Glutamatergic neuron (in vitro differentiated cells): ENCODE data around the gene VEPH1. TPM values are rescaled to one million over a fixed set of nuclear protein-coding genes. Genes with fewer than 3 reads are reported as not detected.

ENCODE experiments used
- DNase-seq: peaks from one replicate; pipeline ENCODE4 v3.0.0; 2022
- H3K27ac Mint-ChIP-seq: one replicate; pipeline ENCODE4 v1.8.0; 2020; ENCODE audit warnings: mild to moderate bottlenecking, mixed read lengths, inconsistent platforms; ENCODE audit not compliant: unreplicated experiment
- H3K27me3 Mint-ChIP-seq: one replicate; pipeline ENCODE4 v1.8.0; 2020; ENCODE audit warnings: mild to moderate bottlenecking, moderate library complexity, mixed read lengths, inconsistent platforms; ENCODE audit not compliant: unreplicated experiment
- H3K36me3 Mint-ChIP-seq: one replicate; pipeline ENCODE4 v1.8.0; 2020; ENCODE audit warnings: mild to moderate bottlenecking, mixed read lengths, inconsistent platforms; ENCODE audit not compliant: unreplicated experiment
- H3K4me1 Mint-ChIP-seq: one replicate; pipeline ENCODE4 v1.8.0; 2020; ENCODE audit warnings: mild to moderate bottlenecking, low read depth, mixed read lengths, inconsistent platforms; ENCODE audit not compliant: unreplicated experiment
- H3K4me3 Mint-ChIP-seq: one replicate; pipeline ENCODE4 v1.8.0; 2020; ENCODE audit warnings: mild to moderate bottlenecking, mixed read lengths, inconsistent platforms; ENCODE audit not compliant: unreplicated experiment
- H3K9me3 Mint-ChIP-seq: one replicate; pipeline ENCODE4 v1.8.0; 2020; ENCODE audit warnings: mild to moderate bottlenecking, moderate library complexity, mixed read lengths, inconsistent platforms; ENCODE audit not compliant: unreplicated experiment
- total RNA-seq: library from RNA; stranded (reverse); fragmentation: NEBNext Ultra II Directional; extraction: Animal tissue kit (Norgen Biotek cat#: 25700); gene quantifications from one replicate; pipeline ENCODE4 v1.2.1, GENCODE V29; 2021; ENCODE audit not compliant: unreplicated experiment
- TF ChIP-seq, protein P1 (sequence below): fragments of 200-600 bp; sonication (generic); IDR thresholded peaks from one replicate; pipeline ENCODE4 v1.5.0; 2021; ENCODE audit not compliant: partially characterized antibody, unreplicated experiment

Gene VEPH1
- total RNA-seq, 1 donor from 2014 or later, result 9.3 TPM

DNA sequence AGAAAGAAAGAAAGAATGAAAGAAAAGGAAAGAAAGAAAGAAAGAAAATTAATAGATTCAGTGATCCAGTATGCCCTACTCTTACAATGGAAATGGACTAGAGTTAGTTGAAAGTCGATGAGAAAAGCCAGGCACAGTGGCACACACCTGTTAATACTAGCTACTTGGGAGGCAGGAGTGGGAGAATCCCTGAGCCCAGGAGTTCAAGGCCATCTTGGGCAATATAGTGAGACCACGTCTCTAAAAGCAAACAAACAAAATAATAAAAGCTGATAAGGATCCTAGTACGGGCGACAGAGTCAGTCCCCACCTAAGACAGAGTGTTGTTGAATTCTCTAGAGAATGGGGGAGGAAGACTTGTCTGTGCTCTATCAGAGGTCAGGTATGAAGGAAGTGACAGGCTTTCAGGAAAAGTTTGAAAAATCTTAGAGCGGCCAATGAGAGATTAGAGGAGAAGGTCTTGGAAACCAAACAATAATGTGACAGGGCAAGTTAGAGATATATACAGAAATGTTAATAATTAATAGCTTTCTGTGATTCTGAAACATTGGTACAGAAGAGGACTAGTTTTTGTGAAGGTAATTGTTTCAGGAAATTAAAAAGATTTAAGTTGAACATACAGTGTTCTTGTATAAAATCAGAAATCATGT lies 184.5 kb downstream of the VEPH1 start:
- no peak overlapping the region for H3K27ac Mint-ChIP-seq
- TF ChIP-seq, protein P1, sequence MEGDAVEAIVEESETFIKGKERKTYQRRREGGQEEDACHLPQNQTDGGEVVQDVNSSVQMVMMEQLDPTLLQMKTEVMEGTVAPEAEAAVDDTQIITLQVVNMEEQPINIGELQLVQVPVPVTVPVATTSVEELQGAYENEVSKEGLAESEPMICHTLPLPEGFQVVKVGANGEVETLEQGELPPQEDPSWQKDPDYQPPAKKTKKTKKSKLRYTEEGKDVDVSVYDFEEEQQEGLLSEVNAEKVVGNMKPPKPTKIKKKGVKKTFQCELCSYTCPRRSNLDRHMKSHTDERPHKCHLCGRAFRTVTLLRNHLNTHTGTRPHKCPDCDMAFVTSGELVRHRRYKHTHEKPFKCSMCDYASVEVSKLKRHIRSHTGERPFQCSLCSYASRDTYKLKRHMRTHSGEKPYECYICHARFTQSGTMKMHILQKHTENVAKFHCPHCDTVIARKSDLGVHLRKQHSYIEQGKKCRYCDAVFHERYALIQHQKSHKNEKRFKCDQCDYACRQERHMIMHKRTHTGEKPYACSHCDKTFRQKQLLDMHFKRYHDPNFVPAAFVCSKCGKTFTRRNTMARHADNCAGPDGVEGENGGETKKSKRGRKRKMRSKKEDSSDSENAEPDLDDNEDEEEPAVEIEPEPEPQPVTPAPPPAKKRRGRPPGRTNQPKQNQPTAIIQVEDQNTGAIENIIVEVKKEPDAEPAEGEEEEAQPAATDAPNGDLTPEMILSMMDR, result no peak

DNA sequence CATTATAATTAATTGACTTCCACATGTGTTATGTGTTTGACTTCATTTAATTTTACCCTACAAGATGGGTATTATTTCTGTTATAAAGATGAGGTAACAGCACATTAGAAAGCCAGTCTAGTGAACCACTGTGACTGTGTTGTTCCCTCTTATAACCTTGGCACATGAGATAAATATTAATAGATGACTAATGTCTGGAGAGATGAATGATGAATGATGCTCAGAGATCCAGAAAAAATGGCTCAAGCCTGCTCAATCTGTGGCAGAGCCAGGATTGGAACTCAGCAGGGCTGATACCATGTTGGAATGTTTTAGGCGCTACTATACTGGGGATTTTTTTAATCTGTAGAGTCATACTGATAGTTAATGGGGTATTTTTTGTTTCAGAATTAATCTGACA lies 185.3 kb downstream of the VEPH1 start:
- Mint-ChIP-seq H3K36me3 (no peaks in the 10 kb centered on the region), H3K27ac (no peak overlapping the region), H3K27me3 (no peaks in the 10 kb centered on the region)

More for the DNA sequence above, 184.5 kb downstream of the VEPH1 start:
- no peaks in the 10 kb centered on the region for H3K9me3 Mint-ChIP-seq
- no peak for DNase-seq
- no peaks in the 10 kb centered on the region for H3K36me3 Mint-ChIP-seq
- no peak overlapping the region for H3K4me3 Mint-ChIP-seq
- peaks cover 2% of the 10 kb centered on the region for H3K4me1 Mint-ChIP-seq
- H3K27me3 Mint-ChIP-seq, result no peaks in the 10 kb centered on the region

DNA sequence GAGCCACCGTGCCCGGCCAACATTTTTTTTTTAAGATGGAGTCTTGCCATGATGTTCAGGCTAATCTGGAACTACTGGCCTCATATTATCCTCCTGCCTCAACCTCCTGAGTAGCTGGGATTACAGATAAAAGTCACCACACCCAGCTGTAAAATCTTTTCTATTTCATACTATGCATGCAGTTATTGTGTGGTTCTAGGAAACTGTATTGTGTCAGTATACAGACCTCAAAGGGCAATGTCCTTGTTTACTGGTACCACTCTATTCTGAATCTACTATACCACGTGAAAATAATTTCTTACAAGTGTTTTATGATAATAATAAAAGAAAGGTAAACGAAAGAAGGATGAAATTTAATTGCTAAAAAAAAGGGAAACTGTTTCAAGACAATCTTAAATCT lies 190.0 kb downstream of the VEPH1 start:
- TF ChIP-seq, protein P1, result no peak
- Mint-ChIP-seq H3K4me1 (no peaks in the 10 kb centered on the region), H3K9me3 (no peaks in the 10 kb centered on the region), H3K4me3 (no peak overlapping the region), H3K27me3 (no peaks in the 10 kb centered on the region), H3K36me3 (no peaks in the 10 kb centered on the region), H3K27ac (no peak overlapping the region)
- DNase-seq, result no peak

More for the DNA sequence above, 185.3 kb downstream of the VEPH1 start:
- Mint-ChIP-seq H3K9me3 (no peaks in the 10 kb centered on the region), H3K4me1 (peaks cover 2% of the 10 kb centered on the region), H3K4me3 (no peak overlapping the region)
- DNase-seq, result no peak
- TF ChIP-seq, protein P1, result no peak

DNA sequence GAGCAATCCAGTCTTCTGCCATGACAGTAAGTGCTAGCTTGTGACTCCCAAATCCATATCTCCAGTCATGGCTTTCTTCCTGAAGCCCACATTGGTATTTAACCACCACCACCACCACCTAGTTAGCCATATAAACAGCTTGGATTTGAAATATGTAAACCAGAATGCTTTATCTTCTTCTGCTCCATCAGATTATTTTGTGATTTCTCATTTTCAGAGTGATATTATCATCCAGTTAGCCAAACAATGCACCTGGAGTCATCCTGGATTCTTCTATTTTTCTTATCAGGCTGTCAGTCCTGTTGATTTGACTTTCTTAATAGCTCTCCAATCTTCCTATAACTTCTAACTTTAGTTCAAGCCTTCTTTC lies 190.9 kb downstream of the VEPH1 start:
- Mint-ChIP-seq H3K27ac (no peak overlapping the region), H3K36me3 (no peaks in the 10 kb centered on the region), H3K9me3 (no peaks in the 10 kb centered on the region), H3K4me1 (no peaks in the 10 kb centered on the region), H3K4me3 (no peak overlapping the region), H3K27me3 (no peaks in the 10 kb centered on the region)
- no peak for DNase-seq
- TF ChIP-seq, protein P1, result no peak

DNA sequence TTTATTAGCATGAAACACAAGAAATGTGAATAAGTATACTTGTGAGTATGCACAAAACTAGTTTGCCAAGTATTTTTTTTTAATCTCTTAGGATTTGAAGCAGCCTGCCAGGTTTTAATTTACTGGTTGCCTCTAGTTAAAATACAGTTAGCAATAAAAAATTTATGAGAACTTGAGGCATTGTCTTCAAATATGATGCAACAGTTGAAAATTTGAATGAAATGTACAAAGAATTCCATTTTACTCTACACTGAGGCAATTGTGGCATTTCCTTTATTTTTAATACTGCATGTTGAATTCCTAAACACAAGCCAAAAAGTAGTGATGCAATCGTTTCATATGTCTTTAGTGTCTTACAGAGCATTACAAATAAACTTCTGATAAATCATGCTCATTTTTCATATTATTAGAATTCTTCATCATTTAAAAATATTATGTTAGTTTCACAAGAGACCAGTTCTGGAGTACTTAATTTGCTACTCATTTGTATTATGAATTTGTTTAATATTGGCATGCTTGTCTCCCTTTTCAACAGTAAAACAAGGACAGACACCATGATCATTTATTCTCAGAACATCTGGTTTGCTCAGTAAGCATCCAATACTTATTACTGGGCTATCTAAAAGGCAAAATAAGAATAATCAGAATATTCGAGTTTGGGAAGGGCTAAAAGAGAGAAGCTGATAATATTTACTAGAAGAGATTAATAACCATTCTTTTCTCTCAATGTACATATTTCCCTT lies 191.4 kb downstream of the VEPH1 start:
- H3K27ac Mint-ChIP-seq, result no peak overlapping the region
- DNase-seq, result no peak
- H3K4me3 Mint-ChIP-seq, result no peak overlapping the region
- no peaks in the 10 kb centered on the region for H3K9me3 Mint-ChIP-seq
- no peaks in the 10 kb centered on the region for H3K4me1 Mint-ChIP-seq
- TF ChIP-seq, protein P1, result no peak
- H3K27me3 Mint-ChIP-seq, result no peaks in the 10 kb centered on the region
- H3K36me3 Mint-ChIP-seq, result no peaks in the 10 kb centered on the region
